PC-9 (cell line): Measurements from ENCODE around the gene HOXA9. TPM values are rescaled to one million over a fixed set of nuclear protein-coding genes. Genes with fewer than 3 reads are reported as not detected.

Source experiments
- BruUV-seq: library from RNA; stranded (reverse); fragments of 400-500 nt; replicated peaks from 2 replicates; lab custom pipeline; 2021; lab: Mats Ljungman, UMichigan
- CTCF ChIA-PET: fragments of 300-600 bp; sonication (Branson Sonifier 250); formaldehyde crosslinking; loops from one replicate; lab custom pipeline; 2022; ENCODE audit warnings: antibody characterized with exemption; lab: Charles Lee
- POLR2A ChIA-PET: fragments of 300-600 bp; sonication (Branson Sonifier 250); formaldehyde crosslinking; loops from one replicate; lab custom pipeline; 2022; ENCODE audit warnings: antibody characterized with exemption; ENCODE audit not compliant: unreplicated experiment; lab: Charles Lee
- DNase-seq, 2 experiments: peaks; one replicate each; pipeline versions ENCODE4 v3.0.0 to v3.0.0-alpha.2; 2015 to 2022; ENCODE audit warnings: mixed read lengths in 1 of 2
- H2AFZ ChIP-seq: fragments of 200-600 bp; sonication (generic); 2 replicates; pipeline ENCODE4 v1.8.1; 2017; ENCODE audit warnings: antibody characterized with exemption
- H3F3A ChIP-seq: fragments of 200-600 bp; sonication (generic); 2 replicates; pipeline ENCODE4 v1.8.1; 2017; ENCODE audit warnings: antibody characterized with exemption, mild to moderate bottlenecking, low read depth; ENCODE audit not compliant: insufficient read depth
- H3K27ac ChIP-seq: fragments of 200-600 bp; sonication (generic); 2 replicates; pipeline ENCODE4 v1.6.1; 2016; ENCODE audit warnings: mixed run types
- H3K27me3 ChIP-seq: fragments of 200-600 bp; sonication (generic); 2 replicates; pipeline ENCODE4 v1.6.1; 2016; ENCODE audit warnings: low read depth, mixed run types; ENCODE audit not compliant: insufficient read depth
- H3K36me3 ChIP-seq: fragments of 200-600 bp; sonication (generic); 2 replicates; pipeline ENCODE4 v1.6.1; 2016; ENCODE audit warnings: low read depth, mixed run types
- H3K4me1 ChIP-seq: fragments of 200-600 bp; sonication (generic); replicated peaks from 2 replicates; pipeline ENCODE4 v1.6.1; 2016; ENCODE audit warnings: mixed run types; ENCODE audit not compliant: insufficient read depth
- H3K4me2 ChIP-seq: fragments of 200-600 bp; sonication (generic); 2 replicates; pipeline ENCODE4 v1.6.1; 2017; ENCODE audit warnings: mixed run types
- H3K4me3 ChIP-seq: fragments of 200-600 bp; sonication (generic); 2 replicates; pipeline ENCODE4 v1.6.1; 2016; ENCODE audit warnings: mixed run types
- H3K79me2 ChIP-seq: fragments of 200-600 bp; sonication (generic); 2 replicates; pipeline ENCODE4 v1.6.1; 2017; ENCODE audit warnings: low read depth, mixed run types
- H3K9me2 ChIP-seq: fragments of 200-600 bp; sonication (generic); 2 replicates; pipeline ENCODE4 v1.8.1; 2017; ENCODE audit warnings: mild to moderate bottlenecking; ENCODE audit not compliant: insufficient read depth
- H3K9me3 ChIP-seq: fragments of 200-600 bp; sonication (generic); 2 replicates; pipeline ENCODE4 v1.8.1; 2016; ENCODE audit warnings: low read depth; ENCODE audit not compliant: insufficient read depth
- H4K20me1 ChIP-seq: fragments of 200-600 bp; sonication (generic); 2 replicates; pipeline ENCODE4 v1.8.1; 2017; ENCODE audit not compliant: insufficient read depth
- CTCF ChIP-seq: fragments of 200-600 bp; sonication (generic); conservative IDR thresholded peaks from 2 replicates; pipeline ENCODE4 v1.6.1; 2017; ENCODE audit warnings: mixed run types, antibody characterized with exemption, mild to moderate bottlenecking, moderate library complexity
- EZH2 ChIP-seq: fragments of 200-600 bp; sonication (generic); IDR thresholded peaks from 2 replicates; pipeline ENCODE4 v1.8.0; 2017; ENCODE audit warnings: antibody characterized with exemption, low read depth
- intact Hi-C: fragments of 100-400 bp; cut with micrococcal nuclease; formaldehyde crosslinking; loops from one replicate; pipeline ENCODE4 v1.10.0; 2022; ENCODE audit not compliant: unreplicated experiment
- total RNA-seq: library from RNA; stranded (reverse); gene quantifications from 2 replicates; pipeline ENCODE4 v1.2.3, GENCODE V29; 2021

The HOXA9 gene
- total RNA-seq, 1 experiment from 2014 or later, result 2.5 TPM

GRCh38 chr7:27128776-27129728 is 36.3 kb downstream of the HOXA9 start:
- Histone ChIP-seq H3K36me3 (no peaks in the 10 kb centered on the region), H3K27me3 (no peaks in the 10 kb centered on the region), H3K27ac (no peak overlapping the region), H4K20me1 (no peaks in the 10 kb centered on the region), H3K4me1 (peaks cover 17% of the 10 kb centered on the region), H3F3A (peaks cover 8% of the 10 kb centered on the region; the same call in 1 of the 2 replicates), H3K79me2 (no peaks in the 10 kb centered on the region), H2AFZ (no peak overlapping the region), H3K4me3 (no peak overlapping the region), H3K9me2 (no peaks in the 10 kb centered on the region), H3K9me3 (no peaks in the 10 kb centered on the region), H3K4me2 (no peak overlapping the region)
- intact Hi-C loops, result no loop called here
- ChIA-PET POLR2A (no interaction called here), CTCF (interaction anchor here (0.6 kb wide), 1 partner anchor 447 kb away, joined by 3 read pairs; no protein-coding TSS in a partner anchor)
- no TSS peak for BruUV-seq
- no peak for DNase-seq
- TF ChIP-seq EZH2, result no peak
- no peak for TF ChIP-seq CTCF

- Histone ChIP-seq H3K4me1 (peaks cover 9% of the 10 kb centered on the region; the same call in 1 of the 2 replicates), H3K27me3 (no peaks in the 10 kb centered on the region), H3K79me2 (no peaks in the 10 kb centered on the region), H3K4me3 (no peak overlapping the region), H3K27ac (no peak overlapping the region), H3K9me3 (no peaks in the 10 kb centered on the region), H4K20me1 (no peaks in the 10 kb centered on the region), H2AFZ (no peak overlapping the region), H3F3A (0 out of 2 replicates have a peak, but pooled peaks cover 3% of the 10 kb centered on the region), H3K36me3 (no peaks in the 10 kb centered on the region), H3K9me2 (no peaks in the 10 kb centered on the region), H3K4me2 (no peak overlapping the region; the same call in 1 of the 2 replicates)
- no TSS peak for BruUV-seq
- intact Hi-C loops, result no loop called here
- CTCF ChIA-PET, result interaction anchor here (0.6 kb wide), 1 partner anchor 446 kb away, joined by 3 read pairs; no protein-coding TSS in a partner anchor
- peak in 1 of 2 experiments; percentile 53 for DNase-seq
- TF ChIP-seq EZH2 (no peak), CTCF (no peak)
- POLR2A ChIA-PET, result no interaction called here
Observed at GRCh38 chr7:27128034-27128433, 37.3 kb downstream of the HOXA9 start.

- no peak overlapping the region for H3K27ac ChIP-seq
- H3K79me2 ChIP-seq, result no peaks in the 10 kb centered on the region
- CTCF ChIA-PET, result no interaction called here
- no peak for DNase-seq
- TF ChIP-seq EZH2 (no peak), CTCF (no peak)
- H3K36me3 ChIP-seq, result peaks cover 8% of the 10 kb centered on the region; the same call in 1 of the 2 replicates
- peaks cover 9% of the 10 kb centered on the region; the same call in 1 of the 2 replicates for H3K4me1 ChIP-seq
- BruUV-seq, result no TSS peak
- H3K4me2 ChIP-seq, result no peak overlapping the region
- no peak overlapping the region for H3K4me3 ChIP-seq
- no peaks in the 10 kb centered on the region for H3K27me3 ChIP-seq
- H2AFZ ChIP-seq, result no peak overlapping the region
- intact Hi-C loops, result no loop called here
- POLR2A ChIA-PET, result no interaction called here
- no peaks in the 10 kb centered on the region for H3K9me3 ChIP-seq
- 0 out of 2 replicates have a peak, but pooled peaks cover 3% of the 10 kb centered on the region for H3F3A ChIP-seq
- no peaks in the 10 kb centered on the region for H3K9me2 ChIP-seq
- H4K20me1 ChIP-seq, result no peaks in the 10 kb centered on the region
Observed at GRCh38 chr7:27126596-27127327, 38.6 kb downstream of the HOXA9 start.
